Measurements from ENCODE around the gene SSC4D. TPM values are rescaled to one million over a fixed set of nuclear protein-coding genes. Genes with fewer than 3 reads are reported as not detected.
"Not testable (repeated sequence)": the region's sequence is repeated elsewhere in the genome, so short reads cannot be mapped to it uniquely, and the experiment has no call there.

The SSC4D gene
- total RNA-seq, 3 donors from 2014 or later = 1.9 to 2.6 TPM; not detected in 1

DNA sequence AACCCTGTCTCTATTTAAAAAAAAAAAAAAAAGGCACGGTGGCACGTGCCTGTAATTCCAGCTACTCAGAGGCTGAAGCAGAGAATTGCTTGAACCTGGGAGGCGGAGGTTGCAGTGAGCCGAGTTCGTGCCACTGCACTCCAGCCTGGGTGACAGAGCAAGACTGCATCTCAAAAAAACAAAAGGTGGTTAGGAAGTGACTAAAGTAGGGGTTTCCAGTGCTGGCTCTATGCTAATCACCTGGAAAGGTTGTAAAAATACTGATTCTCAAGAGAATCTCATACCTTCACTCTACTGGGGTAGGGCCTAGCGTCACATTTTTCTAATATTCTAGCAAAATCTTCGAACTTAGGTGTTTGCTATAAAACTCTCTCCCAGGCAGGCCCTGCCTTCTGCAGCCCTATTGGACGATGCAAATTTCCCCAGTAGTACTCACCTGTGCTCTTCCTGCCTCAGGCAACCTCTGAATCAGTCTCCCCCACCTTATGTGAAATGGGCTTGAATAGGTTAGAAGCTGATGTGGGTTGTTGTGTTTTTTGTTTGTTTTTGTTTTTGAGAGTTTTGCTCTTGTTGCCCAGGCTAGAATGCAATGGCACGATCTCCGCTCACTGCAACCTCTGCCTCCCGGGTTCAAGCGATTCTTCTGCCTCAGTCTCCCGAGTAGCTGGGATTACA lies 18.8 kb upstream of the SSC4D start:
- no peak overlapping the region for H3K27ac ChIP-seq
- intact Hi-C loops (cut with DNase I; ENCODE audit: low total_unique reads) = no loop called here
- TF ChIP-seq, protein P1, sequence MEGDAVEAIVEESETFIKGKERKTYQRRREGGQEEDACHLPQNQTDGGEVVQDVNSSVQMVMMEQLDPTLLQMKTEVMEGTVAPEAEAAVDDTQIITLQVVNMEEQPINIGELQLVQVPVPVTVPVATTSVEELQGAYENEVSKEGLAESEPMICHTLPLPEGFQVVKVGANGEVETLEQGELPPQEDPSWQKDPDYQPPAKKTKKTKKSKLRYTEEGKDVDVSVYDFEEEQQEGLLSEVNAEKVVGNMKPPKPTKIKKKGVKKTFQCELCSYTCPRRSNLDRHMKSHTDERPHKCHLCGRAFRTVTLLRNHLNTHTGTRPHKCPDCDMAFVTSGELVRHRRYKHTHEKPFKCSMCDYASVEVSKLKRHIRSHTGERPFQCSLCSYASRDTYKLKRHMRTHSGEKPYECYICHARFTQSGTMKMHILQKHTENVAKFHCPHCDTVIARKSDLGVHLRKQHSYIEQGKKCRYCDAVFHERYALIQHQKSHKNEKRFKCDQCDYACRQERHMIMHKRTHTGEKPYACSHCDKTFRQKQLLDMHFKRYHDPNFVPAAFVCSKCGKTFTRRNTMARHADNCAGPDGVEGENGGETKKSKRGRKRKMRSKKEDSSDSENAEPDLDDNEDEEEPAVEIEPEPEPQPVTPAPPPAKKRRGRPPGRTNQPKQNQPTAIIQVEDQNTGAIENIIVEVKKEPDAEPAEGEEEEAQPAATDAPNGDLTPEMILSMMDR (IDR thresholded peaks at IDR 0.05) = no peak
- TF ChIP-seq POLR2AphosphoS5 (IDR thresholded peaks at IDR 0.05) = no peak
- TF ChIP-seq POLR2A (IDR thresholded peaks at IDR 0.05) = no peak
- H3K36me3 ChIP-seq = no peaks in the 10 kb centered on the region
- no peak for DNase-seq (ENCODE audit: low spot score in 2 of 2)
- no peaks in the 10 kb centered on the region for H3K4me1 ChIP-seq
- no peaks in the 10 kb centered on the region for H3K27me3 ChIP-seq
- no peak overlapping the region for H3K4me3 ChIP-seq
- H3K9me3 ChIP-seq = no peaks in the 10 kb centered on the region

DNA sequence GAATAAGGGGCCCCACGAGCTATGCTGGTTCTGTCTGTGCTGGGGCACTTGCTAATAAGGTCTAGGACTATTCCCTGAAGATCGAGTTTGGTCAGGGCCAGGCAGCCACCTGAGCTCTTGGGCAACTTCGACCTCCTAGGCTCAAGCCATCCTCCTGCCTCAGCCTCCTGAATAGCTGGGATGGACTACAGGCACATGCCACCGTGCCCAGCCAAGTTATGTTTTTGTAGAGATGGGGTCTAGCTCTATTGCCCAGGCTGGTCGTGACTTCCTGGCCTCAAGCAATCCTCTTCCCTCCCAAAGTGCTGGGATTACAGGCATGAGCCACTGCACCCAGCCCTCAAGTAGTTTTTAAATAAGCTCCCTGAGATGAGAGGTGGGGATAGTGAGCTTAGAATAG lies 18.1 kb upstream of the SSC4D start:
- Histone ChIP-seq H3K36me3 (no peaks in the 10 kb centered on the region), H3K4me3 (no peak overlapping the region), H3K27me3 (no peaks in the 10 kb centered on the region), H3K27ac (no peak overlapping the region), H3K4me1 (no peaks in the 10 kb centered on the region), H3K9me3 (no peaks in the 10 kb centered on the region)
- intact Hi-C loops (cut with DNase I; ENCODE audit: low total_unique reads) = no loop called here
- TF ChIP-seq POLR2A (IDR thresholded peaks at IDR 0.05) = no peak
- TF ChIP-seq, protein P1 (IDR thresholded peaks at IDR 0.05) = no peak
- no peak for DNase-seq (ENCODE audit: low spot score in 2 of 2)

DNA sequence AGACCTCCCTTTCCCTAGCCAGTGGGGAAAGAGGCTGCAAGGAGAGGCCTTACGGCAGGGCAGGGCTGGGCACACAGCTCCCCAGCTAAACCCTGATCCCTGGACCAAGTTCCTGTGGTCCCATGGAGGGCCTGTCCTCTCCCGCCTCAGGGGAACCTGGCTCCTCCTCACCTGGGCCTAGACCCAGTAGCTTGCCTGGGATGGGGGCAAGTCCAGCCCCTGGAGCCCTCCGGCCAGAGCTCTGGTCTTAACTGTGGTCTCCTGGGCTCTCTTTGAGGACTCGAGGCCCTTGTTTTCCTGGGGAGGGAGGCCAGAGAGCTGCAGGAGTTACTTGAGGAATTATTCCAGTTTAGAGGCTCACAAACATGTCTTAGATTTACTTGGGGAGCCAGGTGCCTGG lies 16.7 kb upstream of the SSC4D start:
- no peaks in the 10 kb centered on the region for H3K36me3 ChIP-seq
- TF ChIP-seq POLR2AphosphoS5 (IDR thresholded peaks at IDR 0.05) (no peak), POLR2A (IDR thresholded peaks at IDR 0.05) (no peak)
- TF ChIP-seq, protein P1 (IDR thresholded peaks at IDR 0.05) = no peak
- no peaks in the 10 kb centered on the region for H3K27me3 ChIP-seq
- peak in 1 of 2 donors; percentile 19 for DNase-seq (ENCODE audit: low spot score in 2 of 2)
- no peaks in the 10 kb centered on the region for H3K4me1 ChIP-seq
- H3K27ac ChIP-seq = no peak overlapping the region
- H3K9me3 ChIP-seq = no peaks in the 10 kb centered on the region
- intact Hi-C loops (cut with DNase I; ENCODE audit: low total_unique reads) = no loop called here
- H3K4me3 ChIP-seq = no peak overlapping the region

DNA sequence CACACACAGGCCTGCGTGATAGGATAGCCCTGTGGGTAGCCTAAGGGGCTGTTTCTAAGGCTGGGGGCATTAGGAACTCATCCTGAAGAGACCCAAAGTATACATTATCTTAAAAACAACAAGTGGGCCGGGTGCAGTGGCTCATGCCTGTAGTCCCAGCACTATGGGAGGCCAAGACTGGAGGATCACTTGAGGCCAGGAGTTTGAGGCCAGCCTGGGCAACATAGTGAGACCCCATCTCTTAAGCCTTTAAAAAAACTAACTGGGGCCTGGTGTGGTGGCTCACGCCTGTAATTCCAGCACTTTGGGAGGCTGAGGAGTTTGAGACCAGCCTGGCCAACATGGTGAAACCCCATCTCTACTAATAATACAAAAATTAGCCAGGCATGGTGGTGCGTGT lies 16.1 kb upstream of the SSC4D start:
- H3K36me3 ChIP-seq; H3K4me3 ChIP-seq; H3K27me3 ChIP-seq; H3K4me1 ChIP-seq; H3K27ac ChIP-seq; H3K9me3 ChIP-seq; intact Hi-C loops (cut with DNase I; ENCODE audit: low total_unique reads); DNase-seq (ENCODE audit: low spot score in 2 of 2): not testable (repeated sequence)

DNA sequence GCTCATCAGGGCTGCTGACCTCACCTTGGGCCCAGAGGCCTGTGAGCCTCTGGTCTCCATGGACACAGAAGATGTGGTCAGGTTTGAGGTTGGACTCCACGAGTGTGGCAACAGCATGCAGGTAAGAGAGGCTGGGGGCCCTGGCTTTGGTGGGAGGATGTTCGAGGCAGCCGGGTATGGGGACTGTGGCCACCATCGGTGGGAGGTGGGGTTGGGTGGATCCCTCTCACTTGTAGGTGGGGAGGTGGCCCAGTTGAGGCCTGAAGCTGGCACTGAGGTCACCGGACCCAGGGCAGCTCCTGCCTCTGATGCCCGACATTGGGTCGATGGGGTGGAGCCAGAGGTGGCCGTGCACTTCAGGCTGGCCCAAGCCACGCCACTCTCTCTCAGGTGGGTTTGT lies 15.7 kb upstream of the SSC4D start:
- no peak for DNase-seq (ENCODE audit: low spot score in 2 of 2)
- no peaks in the 10 kb centered on the region for H3K9me3 ChIP-seq
- no peak overlapping the region for H3K27ac ChIP-seq
- no peaks in the 10 kb centered on the region for H3K27me3 ChIP-seq
- H3K36me3 ChIP-seq = no peaks in the 10 kb centered on the region
- no peak overlapping the region for H3K4me3 ChIP-seq
- intact Hi-C loops (cut with DNase I; ENCODE audit: low total_unique reads) = no loop called here
- TF ChIP-seq POLR2A (IDR thresholded peaks at IDR 0.05) = no peak
- H3K4me1 ChIP-seq = no peaks in the 10 kb centered on the region

DNA sequence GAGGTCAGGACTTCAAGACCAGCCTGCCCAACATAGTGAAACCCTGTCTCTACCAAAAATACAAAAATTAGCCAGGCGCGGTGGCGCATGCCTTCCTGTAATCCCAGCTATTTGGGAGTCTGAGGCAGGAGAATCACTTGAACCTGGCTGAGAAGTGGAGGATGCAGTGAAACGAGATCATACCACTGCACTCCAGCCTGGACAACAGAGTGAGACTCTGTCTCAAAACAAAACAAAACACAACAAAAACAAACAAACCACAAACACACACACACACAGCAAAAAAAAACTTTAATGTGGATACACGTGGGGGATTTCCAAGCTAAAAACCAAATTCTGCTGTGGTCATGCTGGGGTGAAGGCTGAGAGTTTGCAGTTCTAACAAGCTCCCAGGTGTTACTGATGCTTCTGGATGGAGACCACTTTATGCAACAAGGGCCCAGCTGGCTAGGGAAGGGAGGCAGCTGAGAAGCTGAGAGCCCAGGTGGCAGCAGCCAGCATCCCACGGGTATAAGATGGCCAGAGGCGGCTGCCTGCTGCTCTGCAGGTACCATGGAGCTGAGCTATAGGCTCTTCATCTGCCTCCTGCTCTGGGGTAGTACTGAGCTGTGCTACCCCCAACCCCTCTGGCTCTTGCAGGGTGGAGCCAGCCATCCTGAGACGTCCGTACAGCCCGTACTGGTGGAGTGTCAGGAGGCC lies 15.1 kb upstream of the SSC4D start, which contains the start of gene ZP3:
ZP3 (plus strand) TSS at position 538 of the 699 bp plus-strand sequence; CDS start at position 553, 15 bp downstream.
- TF ChIP-seq, protein P1 (IDR thresholded peaks at IDR 0.05) = no peak
- TF ChIP-seq POLR2A (IDR thresholded peaks at IDR 0.05) (no peak), POLR2AphosphoS5 (IDR thresholded peaks at IDR 0.05) (no peak)
- Histone ChIP-seq H3K27ac (peak within 1 kb of the TSS; percentile 59 to 69), H3K27me3 (no peaks in the 10 kb centered on the region), H3K4me1 (no peaks in the 10 kb centered on the region), H3K36me3 (no peaks in the 10 kb centered on the region), H3K4me3 (no peak within 1 kb of the TSS), H3K9me3 (no peaks in the 10 kb centered on the region)
- DNase-seq (ENCODE audit: low spot score in 2 of 2) = no peak
- intact Hi-C loops (cut with DNase I; ENCODE audit: low total_unique reads) = no loop called here
